Esophagus muscularis mucosa (tissue), 4 donors: Measurements from ENCODE around the gene LRR1. TPM values are rescaled to one million over a fixed set of nuclear protein-coding genes. Genes with fewer than 3 reads are reported as not detected.
"Not testable (repeated sequence)": the region's sequence is repeated elsewhere in the genome, so short reads cannot be mapped to it uniquely, and the experiment has no call there.

Source experiments
- DNase-seq: peaks from one replicate; pipeline ENCODE4 v3.0.0-alpha.2; 2017; ENCODE audit errors: extremely low spot score
- H3K27ac ChIP-seq, 4 donors: fragments of 200-600 bp; sonication (generic); replicated peaks in 1 of 4; 1 replicate in 3 of 4; 2 replicates in 1 of 4; pipeline ENCODE4 v1.5.1; 2016 to 2019; ENCODE audit warnings: mild to moderate bottlenecking in 1 of 4
- H3K27me3 ChIP-seq, 4 donors: fragments of 200-600 bp; sonication (generic); one replicate each; pipeline versions ENCODE4 v1.5.1 to v1.6.0; 2016 to 2019
- H3K36me3 ChIP-seq, 4 donors: fragments of 200-600 bp; sonication (generic); one replicate each; pipeline ENCODE4 v1.5.1; 2016 to 2019
- H3K4me1 ChIP-seq, 4 donors: fragments of 200-600 bp; sonication (generic); one replicate each; pipeline ENCODE4 v1.5.1; 2016 to 2019
- H3K4me3 ChIP-seq, 4 donors: fragments of 200-600 bp; sonication (generic); 1 replicate in 2 of 4; 2 replicates in 2 of 4; pipeline ENCODE4 v1.5.1; 2016 to 2019; ENCODE audit warnings: mild to moderate bottlenecking in 4 of 4, moderate library complexity in 1 of 4
- H3K9me3 ChIP-seq, 4 donors: fragments of 200-600 bp; sonication (generic); 1 replicate in 3 of 4; 2 replicates in 1 of 4; pipeline ENCODE4 v1.5.1; 2016 to 2019
- EP300 ChIP-seq: sonication (generic); formaldehyde crosslinking; IDR thresholded peaks from one replicate; pipeline ENCODE4 v1.6.1; 2017; ENCODE audit warnings: antibody characterized with exemption
- POLR2A ChIP-seq: fragments of 450-650 bp; IDR thresholded peaks from one replicate; pipeline ENCODE4 v1.6.1; 2017; ENCODE audit warnings: antibody characterized with exemption, moderate library complexity, mild to moderate bottlenecking, low read depth
- POLR2AphosphoS5 ChIP-seq, 2 donors: sonication (generic); formaldehyde crosslinking; IDR thresholded peaks; one replicate each; pipeline ENCODE4 v1.6.1; 2017; ENCODE audit warnings: antibody characterized with exemption in 2 of 2
- WGBS: methylation state at CpG from one replicate; pipeline ENCODE4 v1.1.5; 2018; 5-methylcytosine and 5-hydroxymethylcytosine counted together
- intact Hi-C: fragments of 100-400 bp; cut with DNase I; formaldehyde crosslinking; loops from one replicate; pipeline ENCODE4 v1.15.1; 2023
- total RNA-seq, 4 donors: library from RNA; depleted of rRNA; stranded (reverse); fragments of >200 nt; gene quantifications; one replicate each; pipeline versions ENCODE4 v1.1.0 to v1.2.1, GENCODE V29; 2016
- TF ChIP-seq, protein P1 (sequence below), 3 experiments: fragments of 200-600 bp in 2 of 3; fragments of 450-650 bp in 1 of 3; sonication (generic) in 2 of 3; IDR thresholded peaks; one replicate each; pipeline ENCODE4 v1.5.1; 2017 to 2019; ENCODE audit warnings: antibody characterized with exemption in 3 of 3, mild to moderate bottlenecking in 2 of 3, moderate library complexity in 1 of 3

The LRR1 gene
- total RNA-seq, 4 donors from 2014 or later: 8.6 to 17.8 (median 10.3) TPM

DNA sequence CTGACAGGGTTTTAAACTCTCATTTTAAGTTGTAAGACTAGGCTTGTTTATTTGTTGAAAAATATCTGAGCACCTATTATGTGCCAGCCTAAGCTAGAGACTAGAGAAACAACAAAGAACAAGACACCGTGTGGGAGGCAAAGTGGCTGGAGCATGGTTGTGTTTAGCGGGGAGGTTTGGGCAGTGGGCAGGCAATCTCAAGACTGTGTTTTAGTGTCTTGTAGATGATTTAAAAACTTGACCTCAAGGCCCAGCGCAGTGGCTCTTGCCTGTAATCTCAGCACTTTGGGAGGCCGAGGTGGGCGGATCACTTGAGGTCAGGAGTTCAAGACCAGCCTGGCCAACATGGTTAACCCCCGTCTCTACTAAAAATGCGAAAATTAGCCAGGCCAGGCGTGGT lies 13.9 kb downstream of the LRR1 start:
- TF ChIP-seq EP300: no peak
- TF ChIP-seq POLR2A: no peak
- no peak for TF ChIP-seq POLR2AphosphoS5 (IDR thresholded peaks at IDR 0.05)
- TF ChIP-seq, protein P1, sequence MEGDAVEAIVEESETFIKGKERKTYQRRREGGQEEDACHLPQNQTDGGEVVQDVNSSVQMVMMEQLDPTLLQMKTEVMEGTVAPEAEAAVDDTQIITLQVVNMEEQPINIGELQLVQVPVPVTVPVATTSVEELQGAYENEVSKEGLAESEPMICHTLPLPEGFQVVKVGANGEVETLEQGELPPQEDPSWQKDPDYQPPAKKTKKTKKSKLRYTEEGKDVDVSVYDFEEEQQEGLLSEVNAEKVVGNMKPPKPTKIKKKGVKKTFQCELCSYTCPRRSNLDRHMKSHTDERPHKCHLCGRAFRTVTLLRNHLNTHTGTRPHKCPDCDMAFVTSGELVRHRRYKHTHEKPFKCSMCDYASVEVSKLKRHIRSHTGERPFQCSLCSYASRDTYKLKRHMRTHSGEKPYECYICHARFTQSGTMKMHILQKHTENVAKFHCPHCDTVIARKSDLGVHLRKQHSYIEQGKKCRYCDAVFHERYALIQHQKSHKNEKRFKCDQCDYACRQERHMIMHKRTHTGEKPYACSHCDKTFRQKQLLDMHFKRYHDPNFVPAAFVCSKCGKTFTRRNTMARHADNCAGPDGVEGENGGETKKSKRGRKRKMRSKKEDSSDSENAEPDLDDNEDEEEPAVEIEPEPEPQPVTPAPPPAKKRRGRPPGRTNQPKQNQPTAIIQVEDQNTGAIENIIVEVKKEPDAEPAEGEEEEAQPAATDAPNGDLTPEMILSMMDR (IDR thresholded peaks at IDR 0.05): no peak
- Histone ChIP-seq H3K27ac (no peak overlapping the region), H3K4me3 (no peak overlapping the region), H3K27me3 (no peaks in the 10 kb centered on the region), H3K9me3 (no peaks in the 10 kb centered on the region), H3K36me3 (peaks cover 0 to 10% (median 6%) of the 10 kb centered on the region in 4 donors), H3K4me1 (no peaks in the 10 kb centered on the region)
- no peak for DNase-seq
- 90% methylated on average over 8 of the region's 8 CpGs for WGBS
- intact Hi-C loops: no loop called here

DNA sequence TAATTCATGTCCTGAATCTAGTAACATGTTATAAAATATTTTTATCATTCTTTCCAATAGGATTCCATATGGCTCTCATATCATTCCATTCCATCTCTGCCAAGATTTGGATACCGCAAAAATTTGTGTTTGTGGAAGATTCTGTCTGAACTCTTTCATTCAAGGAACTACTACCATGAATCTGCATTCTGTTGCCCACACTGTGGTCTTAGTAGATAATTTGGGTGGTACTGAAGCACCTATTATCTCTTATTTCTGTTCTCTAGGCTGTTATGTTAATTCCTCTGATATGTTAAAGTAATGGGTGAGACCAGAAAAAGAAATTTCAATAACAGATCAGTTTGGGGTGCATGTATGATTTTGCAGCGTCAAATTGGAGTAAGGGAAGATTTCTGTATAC lies 15.5 kb downstream of the LRR1 start:
- Histone ChIP-seq H3K27ac (no peak overlapping the region), H3K36me3 (peaks cover 0 to 23% (median 16%) of the 10 kb centered on the region in 4 donors), H3K9me3 (no peaks in the 10 kb centered on the region), H3K4me3 (no peak overlapping the region), H3K27me3 (no peaks in the 10 kb centered on the region), H3K4me1 (peaks cover 4 to 10% (median 6%) of the 10 kb centered on the region in 4 donors)
- WGBS: 98% methylated on average over 2 of the region's 2 CpGs
- TF ChIP-seq, protein P1 (IDR thresholded peaks at IDR 0.05): no peak
- no peak for TF ChIP-seq POLR2AphosphoS5 (IDR thresholded peaks at IDR 0.05)
- no peak for TF ChIP-seq EP300
- TF ChIP-seq POLR2A: no peak
- DNase-seq: no peak
- intact Hi-C loops: no loop called here

GRCh38 chr14:49615776-49616175 lies 17.0 kb downstream of the LRR1 start:
- Histone ChIP-seq H3K4me1 (peaks cover 9 to 17% (median 13%) of the 10 kb centered on the region in 4 donors), H3K9me3 (no peaks in the 10 kb centered on the region), H3K4me3 (no peak overlapping the region), H3K27me3 (no peaks in the 10 kb centered on the region), H3K27ac (no peak overlapping the region), H3K36me3 (peaks cover 0 to 23% (median 16%) of the 10 kb centered on the region in 4 donors)
- WGBS: 92% methylated on average over 6 of the region's 6 CpGs
- TF ChIP-seq POLR2AphosphoS5 (IDR thresholded peaks at IDR 0.05) (no peak), EP300 (no peak), POLR2A (no peak)
- TF ChIP-seq, protein P1 (IDR thresholded peaks at IDR 0.05): no peak
- intact Hi-C loops: no loop called here
- no peak for DNase-seq

DNA sequence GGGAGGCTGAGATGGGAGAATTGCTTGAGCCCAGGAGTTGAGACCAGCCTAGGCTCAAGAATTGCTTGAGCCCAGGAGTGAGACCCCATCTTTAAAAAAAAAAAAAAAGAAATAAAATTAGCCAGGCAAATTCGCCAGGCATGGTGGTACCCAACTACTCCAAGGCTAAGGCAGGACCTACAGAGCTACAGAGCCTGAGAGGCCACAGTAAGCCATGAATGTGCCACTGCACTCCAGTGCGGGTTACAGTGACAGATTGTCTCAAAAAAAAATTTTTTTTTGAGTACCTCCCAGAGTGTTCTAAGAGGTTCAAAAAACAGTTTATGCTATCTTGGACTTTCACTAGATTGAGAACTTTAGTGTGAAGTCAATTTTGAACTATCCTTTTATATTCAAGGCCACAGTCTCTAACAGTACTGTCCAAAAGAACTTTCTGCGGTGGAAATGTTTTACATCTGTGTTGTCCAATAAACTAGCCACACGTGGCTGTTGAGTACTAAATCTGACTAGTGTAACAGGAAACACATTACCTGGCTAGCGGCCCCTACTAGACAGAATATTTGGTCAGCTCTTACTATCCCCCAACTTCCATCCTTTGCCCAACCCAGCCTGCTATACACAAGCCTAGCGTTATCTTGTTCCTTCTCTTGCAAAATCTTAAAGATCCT lies 19.2 kb downstream of the LRR1 start:
- no peak for TF ChIP-seq EP300
- no peak for TF ChIP-seq POLR2AphosphoS5 (IDR thresholded peaks at IDR 0.05)
- TF ChIP-seq, protein P1 (IDR thresholded peaks at IDR 0.05): no peak
- H3K9me3 ChIP-seq: no peaks in the 10 kb centered on the region
- H3K36me3 ChIP-seq: peaks cover 0 to 23% (median 16%) of the 10 kb centered on the region in 4 donors
- WGBS: 86% methylated on average over 6 of the region's 6 CpGs
- intact Hi-C loops: no loop called here
- H3K27ac ChIP-seq: no peak overlapping the region
- no peak for DNase-seq
- H3K4me3 ChIP-seq: no peak overlapping the region
- peaks cover 23 to 36% (median 31%) of the 10 kb centered on the region in 4 donors for H3K4me1 ChIP-seq
- no peaks in the 10 kb centered on the region for H3K27me3 ChIP-seq

DNA sequence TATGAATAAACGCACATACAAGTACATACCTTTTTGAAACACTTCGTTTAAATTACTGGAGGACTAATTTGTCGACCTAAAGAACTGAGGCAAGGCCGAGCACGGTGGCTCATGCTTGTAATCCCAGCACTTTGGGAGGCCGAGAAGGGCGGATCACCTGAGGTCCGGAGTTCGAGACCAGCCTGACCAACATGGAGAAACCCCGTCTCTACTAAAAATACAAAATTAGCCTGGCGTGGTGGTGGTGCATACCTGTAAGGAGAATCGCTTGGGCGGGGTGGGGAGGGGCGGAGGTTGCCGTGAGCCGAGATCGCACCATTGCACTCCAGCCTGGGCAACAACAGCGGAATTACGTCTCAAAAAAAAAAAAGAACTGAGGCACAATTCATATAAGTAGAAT lies 20.5 kb downstream of the LRR1 start:
- Histone ChIP-seq H3K4me3 (peak overlapping the region; percentile 72 to 85 (median 80)), H3K36me3 (peaks cover 0 to 23% (median 16%) of the 10 kb centered on the region in 4 donors), H3K27ac (peak overlapping the region; percentile 91 to 95 (median 92)), H3K4me1 (peaks cover 30 to 48% (median 44%) of the 10 kb centered on the region in 4 donors)
- H3K27me3 ChIP-seq, DNase-seq, H3K9me3 ChIP-seq, intact Hi-C loops: not testable (repeated sequence)
- 72% methylated on average over 19 of the region's 19 CpGs for WGBS
